Loucy (cell line): ENCODE data around the gene CBX5.

Experiments
- EZH2phosphoT487 ChIP-seq: fragments of 200-600 bp; IDR thresholded peaks from 2 replicates; pipeline ENCODE4 v1.6.1; 2018; ENCODE audit warnings: antibody characterized with exemption, mild to moderate bottlenecking, moderate library complexity, borderline replicate concordance
- TF ChIP-seq, protein P1 (sequence below): fragments of 200-600 bp; sonication (generic); conservative IDR thresholded peaks from 2 replicates; pipeline ENCODE4 v1.5.1; 2014; ENCODE audit warnings: mild to moderate bottlenecking, antibody characterized with exemption, low read length

DNA sequence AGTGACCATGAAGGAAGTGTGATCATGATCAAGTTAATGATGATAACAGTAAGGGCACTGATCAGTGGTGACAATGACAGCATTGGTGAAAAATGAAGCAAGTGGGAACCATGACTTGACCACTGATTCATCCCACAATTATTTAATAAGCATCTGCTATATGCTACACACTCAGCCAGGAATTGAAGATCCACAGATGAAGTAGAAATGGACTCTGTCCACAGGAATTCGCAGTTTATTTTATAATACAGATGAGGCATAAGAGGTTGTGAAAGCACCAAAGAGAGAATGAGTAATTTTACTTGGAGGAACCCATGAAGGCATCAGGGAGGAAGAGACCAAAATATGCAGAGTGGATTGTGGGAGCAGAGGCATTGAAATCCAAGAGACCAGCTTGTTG is 57.3 kb downstream of the CBX5 start:
- TF ChIP-seq, protein P1, sequence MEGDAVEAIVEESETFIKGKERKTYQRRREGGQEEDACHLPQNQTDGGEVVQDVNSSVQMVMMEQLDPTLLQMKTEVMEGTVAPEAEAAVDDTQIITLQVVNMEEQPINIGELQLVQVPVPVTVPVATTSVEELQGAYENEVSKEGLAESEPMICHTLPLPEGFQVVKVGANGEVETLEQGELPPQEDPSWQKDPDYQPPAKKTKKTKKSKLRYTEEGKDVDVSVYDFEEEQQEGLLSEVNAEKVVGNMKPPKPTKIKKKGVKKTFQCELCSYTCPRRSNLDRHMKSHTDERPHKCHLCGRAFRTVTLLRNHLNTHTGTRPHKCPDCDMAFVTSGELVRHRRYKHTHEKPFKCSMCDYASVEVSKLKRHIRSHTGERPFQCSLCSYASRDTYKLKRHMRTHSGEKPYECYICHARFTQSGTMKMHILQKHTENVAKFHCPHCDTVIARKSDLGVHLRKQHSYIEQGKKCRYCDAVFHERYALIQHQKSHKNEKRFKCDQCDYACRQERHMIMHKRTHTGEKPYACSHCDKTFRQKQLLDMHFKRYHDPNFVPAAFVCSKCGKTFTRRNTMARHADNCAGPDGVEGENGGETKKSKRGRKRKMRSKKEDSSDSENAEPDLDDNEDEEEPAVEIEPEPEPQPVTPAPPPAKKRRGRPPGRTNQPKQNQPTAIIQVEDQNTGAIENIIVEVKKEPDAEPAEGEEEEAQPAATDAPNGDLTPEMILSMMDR, result no peak
- TF ChIP-seq EZH2phosphoT487, result no peak
